ENCODE measurements around the gene HLA-DOB.

- TF ChIP-seq POLR2AphosphoS5 (IDR thresholded peaks at IDR 0.05; ENCODE audit: low read depth, low read length) (no peak), TAF1 (IDR thresholded peaks at IDR 0.05; ENCODE audit: borderline replicate concordance, low read depth, low read length) (no peak)
These were observed 41.7 kb downstream of the HLA-DOB start for GRCh38 chr6:32775071-32775470.

Data from GM12892 (cell line).